CD4-positive, alpha-beta T cell (primary cell): ENCODE measurements around the gene PLXNA2. TPM values are rescaled to one million over a fixed set of nuclear protein-coding genes. Genes with fewer than 3 reads are reported as not detected.

ENCODE experiments used
- ATAC-seq: fragments of 200-7000 bp; cut with Tn5 transposase; one replicate; pipeline ENCODE4 v1.10.0; 2022; ENCODE audit warnings: mild to moderate bottlenecking; ENCODE audit not compliant: poor library complexity
- CTCF ChIA-PET: fragments of 350-600 bp; sonication (Branson Sonifier 250); formaldehyde crosslinking; loops from one replicate; lab custom pipeline; 2021; ENCODE audit warnings: antibody characterized with exemption, inconsistent platforms; lab: Charles Lee
- POLR2A ChIA-PET: fragments of 350-600 bp; sonication (Branson Sonifier 250); formaldehyde crosslinking; loops from one replicate; lab custom pipeline; 2021; ENCODE audit warnings: antibody characterized with exemption, inconsistent platforms; lab: Charles Lee
- DNase-seq, 14 experiments: peaks; one replicate each; pipeline ENCODE4 v3.0.0-alpha.2; 2013 to 2020; ENCODE audit warnings: mixed read lengths in 2 of 14
- H3K27ac ChIP-seq, 2 donors: one replicate each; pipeline versions ENCODE4 v1.5.1 to v1.7.0; 2013; ENCODE audit warnings: low read length in 2 of 2, low read depth in 1 of 2, mild to moderate bottlenecking in 1 of 2
- H3K27me3 ChIP-seq, 2 experiments: 1 replicate in 1 of 2; 2 replicates in 1 of 2; pipeline versions ENCODE4 v1.6.1 to v1.7.0; 2013; ENCODE audit warnings: low read length in 2 of 2, control low read depth in 1 of 2, mild to moderate bottlenecking in 1 of 2, moderate library complexity in 1 of 2; ENCODE audit not compliant: insufficient read depth in 2 of 2, control insufficient read depth in 1 of 2
- H3K36me3 ChIP-seq: one replicate; pipeline ENCODE4 v1.6.1; 2013; ENCODE audit warnings: low read length, control low read depth; ENCODE audit not compliant: insufficient read depth
- H3K4me1 ChIP-seq: one replicate; pipeline ENCODE4 v1.6.1; 2013; ENCODE audit warnings: low read length, control low read depth; ENCODE audit not compliant: insufficient read depth
- H3K4me3 ChIP-seq: one replicate; pipeline ENCODE4 v1.5.1; 2013; ENCODE audit warnings: mild to moderate bottlenecking, low read length, moderate library complexity
- H3K9me3 ChIP-seq, 2 experiments: 1 replicate in 1 of 2; 2 replicates in 1 of 2; pipeline versions ENCODE4 v1.6.1 to v1.7.0; 2013; ENCODE audit warnings: low read length in 2 of 2, mild to moderate bottlenecking in 2 of 2, control low read depth in 1 of 2, moderate library complexity in 1 of 2; ENCODE audit not compliant: control insufficient read depth in 1 of 2, insufficient read depth in 1 of 2
- H3K27ac Mint-ChIP-seq: one replicate; pipeline ENCODE4 v1.8.0; 2020; ENCODE audit warnings: mixed read lengths
- H3K27me3 Mint-ChIP-seq: one replicate; pipeline ENCODE4 v1.8.0; 2021; ENCODE audit warnings: mixed read lengths
- H3K36me3 Mint-ChIP-seq: one replicate; pipeline ENCODE4 v1.8.0; 2021; ENCODE audit warnings: low read depth, mixed read lengths
- H3K4me1 Mint-ChIP-seq: one replicate; pipeline ENCODE4 v1.8.0; 2021; ENCODE audit warnings: low read depth, mixed read lengths
- H3K4me3 Mint-ChIP-seq: one replicate; pipeline ENCODE4 v1.8.0; 2020; ENCODE audit warnings: mild to moderate bottlenecking, mixed read lengths
- H3K9me3 Mint-ChIP-seq: one replicate; pipeline ENCODE4 v1.8.0; 2020; ENCODE audit warnings: mixed read lengths
- CTCF ChIP-seq: fragments of 200-600 bp; IDR thresholded peaks from one replicate; pipeline ENCODE4 v1.8.0; 2022; ENCODE audit warnings: antibody characterized with exemption, mild to moderate bottlenecking
- intact Hi-C, 2 experiments: fragments of 100-400 bp; cut with DNase I in 1 of 2; cut with micrococcal nuclease in 1 of 2; formaldehyde crosslinking; loops; one replicate each; pipeline versions ENCODE4 v1.15.1 to v1.9.0; 2023 to 2025; cut with DNase I, micrococcal nuclease
- total RNA-seq, 174 experiments: library from RNA in 2 of 174; stranded (reverse) in 2 of 174; gene quantifications; one replicate each; pipeline ENCODE4 v1.2.3 and lab custom pipeline; 2021 to 2026

Gene PLXNA2
- total RNA-seq, 2 experiments from 2014 or later = 0.75 to 0.77 TPM

- ChIA-PET POLR2A (no interaction called here), CTCF (no interaction called here)
- Mint-ChIP-seq H3K27ac (no peak overlapping the region), H3K36me3 (no peaks in the 10 kb centered on the region), H3K4me1 (no peaks in the 10 kb centered on the region), H3K9me3 (no peaks in the 10 kb centered on the region), H3K4me3 (no peak overlapping the region), H3K27me3 (no peaks in the 10 kb centered on the region)
- H3K4me3 ChIP-seq = no peak overlapping the region
- intact Hi-C loops = no loop called here
- no peaks in the 10 kb centered on the region for H3K9me3 ChIP-seq
- no peak for ATAC-seq
- H3K27me3 ChIP-seq = no peaks in the 10 kb centered on the region
- no peak for TF ChIP-seq CTCF
- no peaks in the 10 kb centered on the region for H3K4me1 ChIP-seq
- DNase-seq = no peak
- no peak overlapping the region for H3K27ac ChIP-seq
- no peaks in the 10 kb centered on the region for H3K36me3 ChIP-seq
These were observed 241.5 kb downstream of the PLXNA2 start for GRCh38 chr1:208002672-208003071.

- no peak for DNase-seq
These were observed 242.1 kb downstream of the PLXNA2 start for GRCh38 chr1:208002078-208002477.

GRCh38 chr1:208000504-208000903, 243.7 kb downstream of the PLXNA2 start:
- no peak overlapping the region for H3K4me3 ChIP-seq
- Mint-ChIP-seq H3K36me3 (no peaks in the 10 kb centered on the region), H3K4me1 (no peaks in the 10 kb centered on the region), H3K27ac (no peak overlapping the region), H3K27me3 (no peaks in the 10 kb centered on the region), H3K9me3 (no peaks in the 10 kb centered on the region), H3K4me3 (no peak overlapping the region)
- H3K4me1 ChIP-seq = no peaks in the 10 kb centered on the region
- ChIA-PET POLR2A (no interaction called here), CTCF (no interaction called here)
- H3K27ac ChIP-seq = no peak overlapping the region
- H3K27me3 ChIP-seq = no peaks in the 10 kb centered on the region
- H3K9me3 ChIP-seq = no peaks in the 10 kb centered on the region
- ATAC-seq (no peak), DNase-seq (no peak)
- intact Hi-C loops = no loop called here
- H3K36me3 ChIP-seq = no peaks in the 10 kb centered on the region
- TF ChIP-seq CTCF = no peak

More at GRCh38 chr1:208002078-208002477, 242.1 kb downstream of the PLXNA2 start:
- H3K36me3 Mint-ChIP-seq = no peaks in the 10 kb centered on the region
- ChIA-PET POLR2A (no interaction called here), CTCF (no interaction called here)
- Histone ChIP-seq H3K36me3 (no peaks in the 10 kb centered on the region), H3K4me1 (no peaks in the 10 kb centered on the region), H3K27me3 (no peaks in the 10 kb centered on the region), H3K9me3 (no peaks in the 10 kb centered on the region), H3K4me3 (no peak overlapping the region), H3K27ac (no peak overlapping the region)
- H3K9me3 Mint-ChIP-seq = no peaks in the 10 kb centered on the region
- no peaks in the 10 kb centered on the region for H3K27me3 Mint-ChIP-seq
- H3K27ac Mint-ChIP-seq = no peak overlapping the region
- no peak for TF ChIP-seq CTCF
- intact Hi-C loops = no loop called here
- no peaks in the 10 kb centered on the region for H3K4me1 Mint-ChIP-seq
- H3K4me3 Mint-ChIP-seq = no peak overlapping the region
- ATAC-seq = no peak
